ENCODE data around the gene RRP1B.
"Not testable (repeated sequence)": the region's sequence is repeated elsewhere in the genome, so short reads cannot be mapped to it uniquely, and the experiment has no call there.

RRP1B gene

DNA sequence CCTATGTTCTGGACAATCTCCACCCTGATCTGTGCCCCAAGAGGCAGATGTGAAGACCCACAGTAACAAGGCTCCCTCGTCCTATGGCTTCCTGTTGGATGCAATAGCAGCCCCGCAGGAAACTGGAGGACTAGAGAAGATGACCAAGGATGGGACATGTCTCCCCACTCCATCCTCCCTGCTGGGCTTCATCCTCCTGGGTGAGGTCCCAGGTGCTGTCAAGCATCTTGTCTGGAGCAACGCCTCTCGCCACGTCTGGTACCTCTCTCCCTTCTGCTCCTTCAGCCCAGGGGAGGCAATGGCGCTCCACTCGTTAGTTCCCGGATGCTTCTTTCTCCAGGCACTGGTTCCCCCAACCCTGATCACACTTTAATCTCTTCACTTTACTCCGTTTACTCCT lies 11.2 kb upstream of the RRP1B start:
- H3K9me3 ChIP-seq = no peaks in the 10 kb centered on the region
- peaks cover 7% of the 10 kb centered on the region for H3K4me1 ChIP-seq
- no peak for DNase-seq (ENCODE audit: low spot score in 2 of 2)
- H3K27me3 ChIP-seq (ENCODE audit: low read depth) = no peaks in the 10 kb centered on the region
- in situ Hi-C loops (cut with MboI; ENCODE audit: low sequenced_read_pairs) = no loop called here
- no peaks in the 10 kb centered on the region for H3K36me3 ChIP-seq (replicated peaks)
- no peak overlapping the region for H3K4me3 ChIP-seq

DNA sequence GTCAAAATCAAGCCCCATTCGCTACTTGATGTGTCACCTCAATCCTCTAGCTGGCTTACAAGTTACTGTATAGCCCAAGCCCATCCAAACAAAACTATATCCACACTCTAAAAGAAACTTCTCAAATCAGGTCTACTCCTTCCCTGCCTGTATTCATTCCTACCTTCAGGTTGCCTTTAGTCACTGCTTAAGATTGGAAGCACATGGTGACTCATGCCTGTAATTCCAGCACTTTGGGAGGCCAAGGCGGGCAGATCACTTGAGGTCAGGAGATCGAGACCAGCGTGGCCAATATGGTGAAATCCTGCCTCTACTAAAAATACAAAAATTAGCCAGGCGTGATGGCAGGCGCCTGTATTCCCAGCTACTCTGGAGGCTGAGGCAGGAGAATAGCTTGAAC lies 7.4 kb upstream of the RRP1B start:
- not testable (repeated sequence) for H3K36me3 ChIP-seq (replicated peaks); H3K4me1 ChIP-seq; H3K27me3 ChIP-seq (ENCODE audit: low read depth); H3K4me3 ChIP-seq; H3K9me3 ChIP-seq; DNase-seq (ENCODE audit: low spot score in 2 of 2)
- in situ Hi-C loops (cut with MboI; ENCODE audit: low sequenced_read_pairs) = loop anchor here (10.0 kb wide), 1 partner anchor 337 kb away; no protein-coding TSS in a partner anchor

DNA sequence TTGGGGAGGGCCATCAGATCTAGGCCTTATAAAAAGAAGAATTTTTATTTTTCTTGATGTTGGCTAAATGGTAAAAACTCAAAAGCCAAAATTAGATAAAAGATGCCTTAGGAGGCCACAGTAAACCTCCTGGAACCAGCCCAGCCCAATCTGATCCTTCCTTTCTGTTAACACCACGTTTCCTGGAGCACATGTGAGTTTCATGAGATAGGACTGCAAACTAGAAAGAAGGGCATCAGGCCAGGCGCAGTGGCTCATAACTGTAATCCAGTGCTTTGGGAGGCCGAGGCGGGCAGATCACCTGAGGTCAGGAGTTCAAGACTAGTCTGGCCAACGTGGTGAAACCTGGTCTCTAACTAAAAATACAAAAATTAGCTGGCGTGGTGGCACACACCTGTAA lies 6.7 kb upstream of the RRP1B start:
- in situ Hi-C loops (cut with MboI; ENCODE audit: low sequenced_read_pairs) = loop anchor here (10.0 kb wide), 1 partner anchor 338 kb away; no protein-coding TSS in a partner anchor

DNA sequence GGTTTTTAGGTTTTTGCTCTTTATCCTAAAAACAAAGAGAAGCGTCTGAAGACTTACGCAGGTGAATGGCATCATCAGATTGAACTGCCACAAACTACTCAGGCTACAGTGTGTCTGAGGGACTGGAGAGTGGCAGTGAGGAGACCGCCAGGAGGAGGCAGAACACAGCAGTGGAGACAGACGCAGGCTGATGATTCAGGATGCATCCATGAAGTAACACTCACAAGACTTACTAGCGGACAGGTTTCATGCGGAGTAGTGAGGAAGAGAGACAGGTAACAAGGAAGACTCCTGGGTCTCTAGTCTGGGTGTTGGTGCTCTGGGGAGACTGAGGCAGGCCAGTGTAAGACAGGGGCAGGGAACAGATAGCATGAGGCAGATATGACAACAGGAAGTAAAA lies 5.7 kb upstream of the RRP1B start:
- DNase-seq (ENCODE audit: low spot score in 2 of 2) = no peak
- in situ Hi-C loops (cut with MboI; ENCODE audit: low sequenced_read_pairs) = loop anchor here (10.0 kb wide), 1 partner anchor 339 kb away; no protein-coding TSS in a partner anchor
- H3K9me3 ChIP-seq = no peaks in the 10 kb centered on the region

More for the DNA sequence above, 6.7 kb upstream of the RRP1B start:
- Histone ChIP-seq H3K27me3 (ENCODE audit: low read depth) (no peaks in the 10 kb centered on the region), H3K36me3 (replicated peaks) (no peaks in the 10 kb centered on the region), H3K4me3 (no peak overlapping the region), H3K4me1 (no peaks in the 10 kb centered on the region), H3K9me3 (no peaks in the 10 kb centered on the region)
- no peak for DNase-seq (ENCODE audit: low spot score in 2 of 2)

DNA sequence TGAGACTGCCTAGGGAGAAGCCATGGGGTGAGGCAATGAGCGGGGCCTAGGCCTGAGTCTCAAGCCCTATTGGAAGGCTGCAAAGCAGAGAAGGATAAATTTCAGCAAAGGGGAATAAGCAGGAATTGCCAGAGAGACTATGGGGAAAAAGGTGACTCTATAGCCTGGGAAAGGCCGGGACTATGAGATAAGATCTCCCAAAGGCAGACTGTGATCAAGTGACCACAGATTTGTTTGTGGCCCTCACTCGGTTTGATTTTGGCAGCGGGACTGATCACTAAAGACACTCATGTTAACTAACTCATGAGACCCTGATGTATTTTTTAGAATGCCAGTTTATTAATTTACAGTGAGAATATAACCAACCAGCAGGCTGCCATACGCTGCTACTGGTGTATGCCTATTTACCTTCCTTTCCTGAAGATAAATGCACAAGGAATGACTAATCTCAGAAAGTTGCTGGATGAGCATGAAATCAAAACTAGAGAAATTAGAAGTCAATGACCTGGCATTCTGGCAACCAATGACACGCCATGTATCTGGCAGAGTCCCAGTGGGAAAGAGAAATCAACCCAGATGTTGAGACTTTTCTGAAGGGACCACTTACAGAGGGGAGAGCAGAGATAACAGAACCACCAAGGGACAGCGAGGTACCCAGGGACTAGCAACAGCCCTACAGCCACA lies 4.4 kb upstream of the RRP1B start:
- Histone ChIP-seq H3K4me1 (peaks cover 6% of the 10 kb centered on the region), H3K9me3 (no peaks in the 10 kb centered on the region), H3K36me3 (replicated peaks) (peaks cover 5% of the 10 kb centered on the region), H3K27me3 (ENCODE audit: low read depth) (no peaks in the 10 kb centered on the region), H3K4me3 (no peak overlapping the region)
- in situ Hi-C loops (cut with MboI; ENCODE audit: low sequenced_read_pairs) = loop anchor here (10.0 kb wide), 1 partner anchor 340 kb away; no protein-coding TSS in a partner anchor
- no peak for DNase-seq (ENCODE audit: low spot score in 2 of 2)

More for the DNA sequence above, 5.7 kb upstream of the RRP1B start:
- Histone ChIP-seq H3K36me3 (replicated peaks) (no peaks in the 10 kb centered on the region), H3K4me1 (no peaks in the 10 kb centered on the region), H3K27me3 (ENCODE audit: low read depth) (no peaks in the 10 kb centered on the region), H3K4me3 (no peak overlapping the region)

DNA sequence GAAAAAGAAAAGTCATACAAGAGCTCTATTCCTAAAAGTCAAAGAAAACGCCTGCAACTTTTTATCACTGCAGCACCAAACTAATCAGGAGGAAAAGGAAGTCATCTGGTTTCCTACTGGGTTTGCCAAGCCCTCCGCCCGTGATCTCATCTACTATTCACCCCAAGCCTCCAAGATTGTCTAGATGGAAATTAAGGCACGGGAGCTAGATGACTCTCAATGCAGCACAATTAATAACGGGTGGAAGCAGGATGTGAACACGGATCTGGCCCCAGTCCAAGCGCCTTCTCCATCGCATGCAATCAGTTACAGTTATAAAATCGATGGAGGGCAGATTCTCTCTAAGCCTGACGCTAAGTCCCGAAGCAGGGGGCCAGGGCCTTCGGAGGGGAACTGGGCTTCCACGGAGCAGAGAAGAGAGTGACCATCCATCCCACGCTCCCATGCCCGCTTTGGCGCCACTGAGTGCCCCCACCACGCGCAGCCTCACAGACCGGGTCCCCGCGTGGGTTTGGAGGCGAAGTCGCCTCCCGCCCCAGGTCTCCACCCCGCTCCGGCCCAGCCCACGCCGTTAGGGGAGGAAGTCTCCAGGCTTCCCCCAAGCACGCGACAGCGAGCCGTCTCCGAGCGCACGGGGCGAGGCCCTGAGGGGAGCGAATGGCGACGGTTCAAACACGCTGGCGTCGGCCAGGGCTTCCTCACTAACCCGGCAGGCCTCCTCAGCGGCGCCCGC lies 1.8 kb upstream of the RRP1B start:
- in situ Hi-C loops (cut with MboI; ENCODE audit: low sequenced_read_pairs) = loop anchor here (10.0 kb wide), 1 partner anchor 343 kb away; no protein-coding TSS in a partner anchor
- Histone ChIP-seq H3K27me3 (ENCODE audit: low read depth) (no peaks in the 10 kb centered on the region), H3K9me3 (no peaks in the 10 kb centered on the region), H3K36me3 (replicated peaks) (peaks cover 15% of the 10 kb centered on the region), H3K4me1 (peaks cover 6% of the 10 kb centered on the region), H3K4me3 (no peak overlapping the region)
- no peak for DNase-seq (ENCODE audit: low spot score in 2 of 2)

DNA sequence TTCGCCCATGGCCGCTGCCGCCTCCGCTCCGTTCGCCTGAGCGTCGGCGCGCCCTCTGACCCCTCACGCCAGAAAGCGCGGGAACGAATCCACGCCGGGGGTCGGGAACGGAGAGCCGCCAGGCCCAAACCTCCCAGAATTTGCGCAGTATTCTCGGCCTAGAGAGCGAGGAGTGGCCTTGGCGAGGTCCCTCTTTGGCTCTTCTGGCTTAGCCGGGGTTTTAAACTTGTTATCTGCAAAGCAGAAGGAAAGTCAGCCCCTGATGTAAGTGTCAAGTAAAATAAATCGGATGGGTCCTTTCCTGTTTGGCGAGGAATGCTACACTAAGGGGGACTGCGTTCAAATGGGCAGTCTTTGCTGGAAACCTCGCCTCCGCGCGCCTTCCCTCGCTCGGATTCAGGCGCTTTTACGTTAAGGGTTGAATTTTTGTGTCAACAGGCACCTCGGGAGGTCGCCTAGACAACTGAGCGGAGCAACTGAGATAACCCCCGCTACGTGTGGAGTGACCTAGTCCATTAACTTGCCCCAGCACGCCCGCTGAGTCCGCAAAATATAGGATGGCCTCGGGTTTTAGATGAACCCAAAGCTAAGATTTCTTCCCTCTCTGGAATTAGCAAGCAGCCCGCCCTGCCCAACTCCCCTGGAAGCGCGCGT lies 1.1 kb upstream of the RRP1B start:
- in situ Hi-C loops (cut with MboI; ENCODE audit: low sequenced_read_pairs) = loop anchor here (10.0 kb wide), 1 partner anchor 343 kb away; no protein-coding TSS in a partner anchor
- Histone ChIP-seq H3K27me3 (ENCODE audit: low read depth) (no peaks in the 10 kb centered on the region), H3K9me3 (no peaks in the 10 kb centered on the region), H3K36me3 (replicated peaks) (peaks cover 22% of the 10 kb centered on the region), H3K4me1 (peaks cover 6% of the 10 kb centered on the region), H3K4me3 (no peak overlapping the region)
- DNase-seq (ENCODE audit: low spot score in 2 of 2) = no peak

DNA sequence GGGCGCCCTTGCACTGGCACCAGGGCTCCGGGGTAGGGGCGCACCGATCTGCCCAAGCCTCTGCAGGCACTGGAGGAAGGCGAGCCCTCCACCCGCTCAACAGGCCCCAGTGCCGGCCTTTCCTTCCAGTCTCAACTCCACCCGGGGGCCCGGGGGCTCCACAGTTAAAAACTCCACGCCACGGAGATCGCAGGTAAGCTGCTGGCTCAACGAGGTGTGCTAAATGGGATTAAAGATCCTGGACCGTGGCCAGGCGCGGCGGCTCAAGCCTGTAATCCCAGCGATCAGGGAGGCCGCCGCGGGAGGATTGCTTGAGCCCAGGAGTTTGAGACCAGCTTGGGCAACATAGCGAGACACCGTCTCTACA lies 608 bp upstream of the RRP1B start:
- Histone ChIP-seq H3K9me3 (no peaks in the 10 kb centered on the region), H3K27me3 (ENCODE audit: low read depth) (no peaks in the 10 kb centered on the region), H3K36me3 (replicated peaks) (peaks cover 27% of the 10 kb centered on the region), H3K4me3 (peak overlapping the region; percentile 84), H3K4me1 (peaks cover 6% of the 10 kb centered on the region)
- in situ Hi-C loops (cut with MboI; ENCODE audit: low sequenced_read_pairs) = loop anchor here (10.0 kb wide), 1 partner anchor 344 kb away; no protein-coding TSS in a partner anchor
- DNase-seq (ENCODE audit: low spot score in 2 of 2) = no peak

DNA sequence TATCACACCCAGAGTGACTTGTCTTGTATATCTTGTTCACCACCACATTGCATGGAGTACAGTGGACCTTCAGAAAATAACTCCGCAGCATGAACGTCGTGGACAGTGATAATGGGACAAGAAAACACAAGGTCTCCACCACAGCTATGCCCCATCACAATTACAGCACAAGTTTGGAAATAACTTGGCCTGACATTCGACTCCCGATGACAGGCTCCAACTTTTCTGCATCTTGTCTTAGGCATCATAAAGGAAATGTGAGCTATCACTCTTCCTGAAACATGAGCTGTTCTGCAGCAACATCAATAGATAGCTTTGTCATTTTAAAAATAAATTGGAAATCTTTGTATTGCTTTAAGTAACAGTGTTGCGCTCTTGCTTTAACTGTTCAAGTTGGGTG lies 2.9 kb downstream of the RRP1B start:
- H3K4me3 ChIP-seq = no peak overlapping the region
- H3K36me3 ChIP-seq (replicated peaks) = peaks cover 47% of the 10 kb centered on the region
- H3K27me3 ChIP-seq (ENCODE audit: low read depth) = no peaks in the 10 kb centered on the region
- H3K9me3 ChIP-seq = no peaks in the 10 kb centered on the region
- peaks cover 6% of the 10 kb centered on the region for H3K4me1 ChIP-seq
- in situ Hi-C loops (cut with MboI; ENCODE audit: low sequenced_read_pairs) = no loop called here
- DNase-seq (ENCODE audit: low spot score in 2 of 2) = no peak

DNA sequence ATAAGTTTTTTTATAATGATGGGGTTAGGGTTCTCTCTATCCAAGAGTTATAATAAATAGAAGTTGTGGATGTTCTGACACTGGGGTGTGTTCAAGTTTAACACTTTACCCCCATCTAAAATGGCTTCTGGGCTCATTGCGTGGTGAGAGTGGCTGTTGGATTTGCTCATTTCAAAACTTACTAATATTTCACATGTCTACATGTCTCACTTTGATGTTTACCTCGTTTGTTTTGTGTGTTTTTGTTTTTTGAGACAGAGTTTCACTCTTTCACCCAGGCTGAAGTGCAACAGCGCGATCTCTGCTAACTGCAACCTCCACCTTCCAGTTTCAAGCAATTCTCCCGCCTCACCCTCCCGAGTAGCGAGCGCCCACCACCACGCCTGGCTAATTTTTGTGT lies 3.7 kb downstream of the RRP1B start:
- Histone ChIP-seq H3K4me1 (peaks cover 6% of the 10 kb centered on the region), H3K4me3 (no peak overlapping the region), H3K9me3 (no peaks in the 10 kb centered on the region), H3K27me3 (ENCODE audit: low read depth) (no peaks in the 10 kb centered on the region), H3K36me3 (replicated peaks) (peaks cover 47% of the 10 kb centered on the region)
- no peak for DNase-seq (ENCODE audit: low spot score in 2 of 2)
- in situ Hi-C loops (cut with MboI; ENCODE audit: low sequenced_read_pairs) = no loop called here

DNA sequence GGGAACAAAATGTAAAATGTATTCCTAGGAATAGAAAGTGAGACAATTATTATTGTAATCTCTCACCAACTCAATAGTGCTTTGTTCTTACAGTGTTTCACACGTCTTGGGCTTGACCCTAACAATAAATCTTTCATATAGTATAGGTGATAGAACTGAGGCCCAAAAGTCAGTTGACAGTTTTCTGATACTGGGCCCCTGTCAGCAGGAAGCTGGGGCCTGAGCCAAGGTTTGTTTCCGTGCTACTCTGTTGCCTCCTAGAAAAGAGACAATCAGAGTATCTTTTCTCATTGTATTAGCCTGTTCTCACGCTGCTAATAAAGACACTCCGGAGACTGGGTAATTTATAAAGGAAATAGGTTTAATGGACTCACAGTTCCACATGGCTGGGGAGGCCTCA lies 5.0 kb downstream of the RRP1B start:
- peaks cover 47% of the 10 kb centered on the region for H3K36me3 ChIP-seq (replicated peaks)
- no peaks in the 10 kb centered on the region for H3K27me3 ChIP-seq (ENCODE audit: low read depth)
- no peak overlapping the region for H3K4me3 ChIP-seq
- no peak for DNase-seq (ENCODE audit: low spot score in 2 of 2)
- in situ Hi-C loops (cut with MboI; ENCODE audit: low sequenced_read_pairs) = no loop called here
- no peaks in the 10 kb centered on the region for H3K9me3 ChIP-seq
- no peaks in the 10 kb centered on the region; the same call in 1 of the 2 replicates for H3K4me1 ChIP-seq

DNA sequence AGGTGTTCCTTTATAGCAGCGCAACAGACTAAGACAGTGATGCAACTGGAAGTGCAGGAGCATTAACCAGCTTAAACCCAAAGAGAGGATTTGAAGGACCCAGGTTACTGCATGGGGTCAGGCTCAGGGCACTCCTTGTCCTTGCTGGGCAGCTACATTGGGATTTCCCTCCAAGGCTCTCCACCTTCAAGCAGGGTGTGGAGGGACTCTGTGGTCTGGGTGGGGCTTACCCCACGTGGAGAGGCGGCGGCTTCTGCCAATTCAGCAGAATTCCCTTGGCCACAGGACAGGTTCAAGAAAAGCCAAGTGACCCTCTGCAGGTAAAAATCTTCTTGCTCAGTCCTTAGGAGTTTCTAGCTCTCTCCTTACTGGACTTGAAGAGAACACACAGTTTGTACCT lies 6.5 kb downstream of the RRP1B start:
- Histone ChIP-seq H3K9me3 (no peaks in the 10 kb centered on the region), H3K4me1 (no peaks in the 10 kb centered on the region; the same call in 1 of the 2 replicates), H3K36me3 (replicated peaks) (peaks cover 58% of the 10 kb centered on the region), H3K27me3 (ENCODE audit: low read depth) (no peaks in the 10 kb centered on the region), H3K4me3 (no peak overlapping the region)
- DNase-seq (ENCODE audit: low spot score in 2 of 2) = no peak
- in situ Hi-C loops (cut with MboI; ENCODE audit: low sequenced_read_pairs) = no loop called here

DNA sequence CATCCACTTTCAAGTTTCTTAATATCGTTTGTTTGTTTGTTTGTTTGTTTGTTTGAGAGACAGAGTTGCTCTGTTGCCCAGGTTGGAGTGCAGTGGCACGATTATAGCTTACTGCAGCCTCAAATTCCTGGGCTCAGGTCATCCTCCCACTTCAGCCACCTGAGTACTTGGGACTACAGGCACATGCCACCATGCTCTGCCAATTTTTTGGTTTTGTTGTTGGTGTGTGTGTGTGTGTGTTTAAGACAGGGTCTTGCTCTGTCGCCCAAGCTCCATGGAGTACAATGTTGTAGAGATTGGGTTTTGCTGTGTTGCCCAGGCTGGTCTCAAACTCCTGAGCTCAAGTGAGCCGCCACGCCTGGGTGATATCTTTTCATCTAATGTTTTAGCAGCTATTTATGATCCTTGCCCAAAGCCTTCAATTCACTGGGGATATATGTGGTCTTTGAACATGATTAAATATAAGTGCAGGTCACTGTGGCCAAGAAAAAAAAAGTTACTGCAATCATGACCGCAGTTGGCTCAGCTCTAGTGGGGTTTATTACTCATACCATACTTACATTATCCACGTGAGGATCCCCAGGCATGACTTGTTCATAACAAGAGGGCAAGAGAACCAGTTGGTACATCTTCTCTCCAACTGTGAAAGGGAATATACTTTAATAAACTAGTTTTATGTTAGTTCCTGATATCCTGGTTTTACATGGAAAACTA lies 8.0 kb downstream of the RRP1B start:
- H3K4me1 ChIP-seq = no peaks in the 10 kb centered on the region
- no peak for DNase-seq (ENCODE audit: low spot score in 2 of 2)
- H3K27me3 ChIP-seq (ENCODE audit: low read depth) = no peaks in the 10 kb centered on the region
- in situ Hi-C loops (cut with MboI; ENCODE audit: low sequenced_read_pairs) = no loop called here
- H3K9me3 ChIP-seq = no peaks in the 10 kb centered on the region
- H3K4me3 ChIP-seq = no peak overlapping the region
- H3K36me3 ChIP-seq (replicated peaks) = peaks cover 58% of the 10 kb centered on the region

Data from HAP-1 (cell line).